H1 (cell line): ENCODE data around the gene SLC1A2. TPM values are rescaled to one million over a fixed set of nuclear protein-coding genes. Genes with fewer than 3 reads are reported as not detected.

Experiments used
- RAD21 ChIP-seq, 2 experiments: IDR thresholded peaks in 1 of 2; conservative IDR thresholded peaks in 1 of 2; 2 replicates each; pipeline ENCODE4 v1.6.1; 2011; ENCODE audit warnings: low read depth in 2 of 2, low read length in 2 of 2, improper control_type of control experiment in 1 of 2, inconsistent platforms in 1 of 2, mild to moderate bottlenecking in 1 of 2, moderate library complexity in 1 of 2
- polyA plus RNA-seq, 7 experiments: library from polyadenylated mRNA; depleted of rRNA in 3 of 7; stranded (reverse) in 5 of 7; unstranded in 2 of 7; fragments of >200 nt in 5 of 7; fragments of 200-250 nt in 2 of 7; gene quantifications; 1 replicate in 5 of 7; 2 replicates in 1 of 7; 4 replicates in 1 of 7; pipeline versions ENCODE4 v1.2.1 to v1.2.3, GENCODE V29; 2011 to 2013; ENCODE audit warnings: missing spikeins in 2 of 7, mixed read lengths in 2 of 7
- total RNA-seq: library from RNA; stranded (reverse); fragmentation: NEBNext Ultra II Directional; extraction: Animal tissue kit (Norgen Biotek cat#: 25700); gene quantifications from 2 replicates; pipeline ENCODE4 v1.2.1, GENCODE V29; 2021
- TF ChIP-seq, protein P1 (sequence below): fragments of 300-600 bp; sonication (generic); IDR thresholded peaks from 2 replicates; pipeline ENCODE4 v1.7.1; 2012; ENCODE audit warnings: low read length, moderate library complexity, mild to moderate bottlenecking, inconsistent platforms; ENCODE audit not compliant: insufficient replicate concordance
- TF ChIP-seq, protein P2 (sequence below): IDR thresholded peaks from 2 replicates; pipeline ENCODE4 v1.6.1; 2012; ENCODE audit warnings: inconsistent platforms

Gene SLC1A2
- total and polyA plus RNA-seq, 2 of the 8 experiments (the other 6 are each of a cell fraction or from before 2014, with no cell fraction given): 0.57 to 1.2 TPM

DNA sequence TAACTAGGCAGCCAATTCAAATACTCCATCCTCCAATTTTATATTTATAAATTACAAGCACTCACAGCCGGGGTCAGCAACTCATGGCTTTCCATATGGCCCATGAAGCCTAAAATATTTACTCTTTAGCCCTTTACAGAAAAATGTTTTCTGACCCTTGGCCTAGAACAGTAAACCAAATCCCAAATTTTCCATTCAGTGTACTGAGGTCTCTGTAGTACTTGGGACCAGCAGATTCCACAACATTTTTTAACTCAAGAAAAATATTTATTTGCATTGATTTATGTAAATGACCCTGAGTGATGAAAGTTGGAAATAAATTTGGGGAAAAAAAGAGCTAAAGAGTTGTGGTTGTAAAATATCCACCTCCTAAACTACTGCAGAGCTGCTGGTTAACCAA lies 82.6 kb downstream of the SLC1A2 start (continued):
- TF ChIP-seq, protein P1, sequence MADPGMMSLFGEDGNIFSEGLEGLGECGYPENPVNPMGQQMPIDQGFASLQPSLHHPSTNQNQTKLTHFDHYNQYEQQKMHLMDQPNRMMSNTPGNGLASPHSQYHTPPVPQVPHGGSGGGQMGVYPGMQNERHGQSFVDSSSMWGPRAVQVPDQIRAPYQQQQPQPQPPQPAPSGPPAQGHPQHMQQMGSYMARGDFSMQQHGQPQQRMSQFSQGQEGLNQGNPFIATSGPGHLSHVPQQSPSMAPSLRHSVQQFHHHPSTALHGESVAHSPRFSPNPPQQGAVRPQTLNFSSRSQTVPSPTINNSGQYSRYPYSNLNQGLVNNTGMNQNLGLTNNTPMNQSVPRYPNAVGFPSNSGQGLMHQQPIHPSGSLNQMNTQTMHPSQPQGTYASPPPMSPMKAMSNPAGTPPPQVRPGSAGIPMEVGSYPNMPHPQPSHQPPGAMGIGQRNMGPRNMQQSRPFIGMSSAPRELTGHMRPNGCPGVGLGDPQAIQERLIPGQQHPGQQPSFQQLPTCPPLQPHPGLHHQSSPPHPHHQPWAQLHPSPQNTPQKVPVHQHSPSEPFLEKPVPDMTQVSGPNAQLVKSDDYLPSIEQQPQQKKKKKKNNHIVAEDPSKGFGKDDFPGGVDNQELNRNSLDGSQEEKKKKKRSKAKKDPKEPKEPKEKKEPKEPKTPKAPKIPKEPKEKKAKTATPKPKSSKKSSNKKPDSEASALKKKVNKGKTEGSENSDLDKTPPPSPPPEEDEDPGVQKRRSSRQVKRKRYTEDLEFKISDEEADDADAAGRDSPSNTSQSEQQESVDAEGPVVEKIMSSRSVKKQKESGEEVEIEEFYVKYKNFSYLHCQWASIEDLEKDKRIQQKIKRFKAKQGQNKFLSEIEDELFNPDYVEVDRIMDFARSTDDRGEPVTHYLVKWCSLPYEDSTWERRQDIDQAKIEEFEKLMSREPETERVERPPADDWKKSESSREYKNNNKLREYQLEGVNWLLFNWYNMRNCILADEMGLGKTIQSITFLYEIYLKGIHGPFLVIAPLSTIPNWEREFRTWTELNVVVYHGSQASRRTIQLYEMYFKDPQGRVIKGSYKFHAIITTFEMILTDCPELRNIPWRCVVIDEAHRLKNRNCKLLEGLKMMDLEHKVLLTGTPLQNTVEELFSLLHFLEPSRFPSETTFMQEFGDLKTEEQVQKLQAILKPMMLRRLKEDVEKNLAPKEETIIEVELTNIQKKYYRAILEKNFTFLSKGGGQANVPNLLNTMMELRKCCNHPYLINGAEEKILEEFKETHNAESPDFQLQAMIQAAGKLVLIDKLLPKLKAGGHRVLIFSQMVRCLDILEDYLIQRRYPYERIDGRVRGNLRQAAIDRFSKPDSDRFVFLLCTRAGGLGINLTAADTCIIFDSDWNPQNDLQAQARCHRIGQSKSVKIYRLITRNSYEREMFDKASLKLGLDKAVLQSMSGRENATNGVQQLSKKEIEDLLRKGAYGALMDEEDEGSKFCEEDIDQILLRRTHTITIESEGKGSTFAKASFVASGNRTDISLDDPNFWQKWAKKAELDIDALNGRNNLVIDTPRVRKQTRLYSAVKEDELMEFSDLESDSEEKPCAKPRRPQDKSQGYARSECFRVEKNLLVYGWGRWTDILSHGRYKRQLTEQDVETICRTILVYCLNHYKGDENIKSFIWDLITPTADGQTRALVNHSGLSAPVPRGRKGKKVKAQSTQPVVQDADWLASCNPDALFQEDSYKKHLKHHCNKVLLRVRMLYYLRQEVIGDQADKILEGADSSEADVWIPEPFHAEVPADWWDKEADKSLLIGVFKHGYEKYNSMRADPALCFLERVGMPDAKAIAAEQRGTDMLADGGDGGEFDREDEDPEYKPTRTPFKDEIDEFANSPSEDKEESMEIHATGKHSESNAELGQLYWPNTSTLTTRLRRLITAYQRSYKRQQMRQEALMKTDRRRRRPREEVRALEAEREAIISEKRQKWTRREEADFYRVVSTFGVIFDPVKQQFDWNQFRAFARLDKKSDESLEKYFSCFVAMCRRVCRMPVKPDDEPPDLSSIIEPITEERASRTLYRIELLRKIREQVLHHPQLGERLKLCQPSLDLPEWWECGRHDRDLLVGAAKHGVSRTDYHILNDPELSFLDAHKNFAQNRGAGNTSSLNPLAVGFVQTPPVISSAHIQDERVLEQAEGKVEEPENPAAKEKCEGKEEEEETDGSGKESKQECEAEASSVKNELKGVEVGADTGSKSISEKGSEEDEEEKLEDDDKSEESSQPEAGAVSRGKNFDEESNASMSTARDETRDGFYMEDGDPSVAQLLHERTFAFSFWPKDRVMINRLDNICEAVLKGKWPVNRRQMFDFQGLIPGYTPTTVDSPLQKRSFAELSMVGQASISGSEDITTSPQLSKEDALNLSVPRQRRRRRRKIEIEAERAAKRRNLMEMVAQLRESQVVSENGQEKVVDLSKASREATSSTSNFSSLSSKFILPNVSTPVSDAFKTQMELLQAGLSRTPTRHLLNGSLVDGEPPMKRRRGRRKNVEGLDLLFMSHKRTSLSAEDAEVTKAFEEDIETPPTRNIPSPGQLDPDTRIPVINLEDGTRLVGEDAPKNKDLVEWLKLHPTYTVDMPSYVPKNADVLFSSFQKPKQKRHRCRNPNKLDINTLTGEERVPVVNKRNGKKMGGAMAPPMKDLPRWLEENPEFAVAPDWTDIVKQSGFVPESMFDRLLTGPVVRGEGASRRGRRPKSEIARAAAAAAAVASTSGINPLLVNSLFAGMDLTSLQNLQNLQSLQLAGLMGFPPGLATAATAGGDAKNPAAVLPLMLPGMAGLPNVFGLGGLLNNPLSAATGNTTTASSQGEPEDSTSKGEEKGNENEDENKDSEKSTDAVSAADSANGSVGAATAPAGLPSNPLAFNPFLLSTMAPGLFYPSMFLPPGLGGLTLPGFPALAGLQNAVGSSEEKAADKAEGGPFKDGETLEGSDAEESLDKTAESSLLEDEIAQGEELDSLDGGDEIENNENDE: no peak
- no peak for TF ChIP-seq RAD21 (IDR thresholded peaks at IDR 0.05 in 1 of 2, conservative IDR thresholded peaks at IDR 0.05 in 1 of 2; ENCODE audit: low read depth in 2 of 2, low read length in 2 of 2)
- TF ChIP-seq, protein P2, sequence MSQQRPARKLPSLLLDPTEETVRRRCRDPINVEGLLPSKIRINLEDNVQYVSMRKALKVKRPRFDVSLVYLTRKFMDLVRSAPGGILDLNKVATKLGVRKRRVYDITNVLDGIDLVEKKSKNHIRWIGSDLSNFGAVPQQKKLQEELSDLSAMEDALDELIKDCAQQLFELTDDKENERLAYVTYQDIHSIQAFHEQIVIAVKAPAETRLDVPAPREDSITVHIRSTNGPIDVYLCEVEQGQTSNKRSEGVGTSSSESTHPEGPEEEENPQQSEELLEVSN: no peak
